Measurements from ENCODE around the gene ABCC10. TPM values are rescaled to one million over a fixed set of nuclear protein-coding genes. Genes with fewer than 3 reads are reported as not detected.
A peak's percentile ranks its signal among the peaks of the same experiment; 100 is the strongest.

ABCC10 gene
- total RNA-seq, 1 donor from 2014 or later: 11.7 TPM

DNA sequence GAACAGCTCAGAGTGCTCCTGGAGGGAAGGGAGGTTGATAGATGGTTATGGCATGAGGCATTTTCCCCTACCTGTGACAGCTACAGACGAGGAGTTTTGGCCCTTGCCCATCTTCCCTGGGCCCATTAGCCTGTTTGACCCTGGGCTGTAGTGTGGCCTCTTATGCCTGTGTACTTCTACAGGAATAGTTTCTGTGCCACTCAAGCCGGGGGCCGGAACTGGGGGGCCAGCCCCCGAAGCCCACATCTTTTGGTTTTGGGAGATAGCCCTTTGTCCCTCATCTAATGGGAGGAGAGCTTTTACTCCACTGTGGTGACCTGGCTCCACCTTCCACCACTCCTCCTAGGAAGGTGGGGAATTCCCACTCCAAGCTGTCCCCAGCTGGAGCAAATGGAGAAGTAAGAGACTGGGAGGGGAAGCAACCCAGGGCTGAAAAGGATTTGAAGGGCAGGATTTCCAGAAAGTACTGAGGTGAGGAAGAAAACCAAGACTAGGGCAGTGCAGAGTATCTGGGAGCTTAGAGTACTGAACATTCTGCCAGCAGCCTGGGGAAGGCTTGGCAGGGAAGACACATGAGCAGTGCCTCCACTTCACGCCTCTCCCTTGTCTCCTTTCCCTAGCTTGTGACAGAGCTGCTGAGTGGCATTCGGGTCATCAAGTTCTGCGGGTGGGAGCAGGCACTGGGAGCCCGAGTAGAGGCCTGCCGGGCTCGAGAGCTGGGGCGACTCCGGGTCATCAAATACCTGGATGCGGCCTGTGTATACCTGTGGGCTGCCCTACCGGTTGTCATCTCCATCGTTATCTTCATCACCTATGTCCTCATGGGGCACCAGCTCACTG is 6.9 kb downstream of the ABCC10 start:
- Histone ChIP-seq H3K27ac (replicated peaks) (peak overlapping the region; percentile 82), H3K4me3 (no peak overlapping the region), H3K4me1 (peaks cover 51% of the 10 kb centered on the region), H3K36me3 (peaks cover 27% of the 10 kb centered on the region), H3K27me3 (ENCODE audit: low read depth) (no peaks in the 10 kb centered on the region), H3K9me3 (replicated peaks) (no peaks in the 10 kb centered on the region)
- intact Hi-C loops (cut with micrococcal nuclease): no loop called here
- DNase-seq: peak; percentile 41
- TF ChIP-seq, protein P1, sequence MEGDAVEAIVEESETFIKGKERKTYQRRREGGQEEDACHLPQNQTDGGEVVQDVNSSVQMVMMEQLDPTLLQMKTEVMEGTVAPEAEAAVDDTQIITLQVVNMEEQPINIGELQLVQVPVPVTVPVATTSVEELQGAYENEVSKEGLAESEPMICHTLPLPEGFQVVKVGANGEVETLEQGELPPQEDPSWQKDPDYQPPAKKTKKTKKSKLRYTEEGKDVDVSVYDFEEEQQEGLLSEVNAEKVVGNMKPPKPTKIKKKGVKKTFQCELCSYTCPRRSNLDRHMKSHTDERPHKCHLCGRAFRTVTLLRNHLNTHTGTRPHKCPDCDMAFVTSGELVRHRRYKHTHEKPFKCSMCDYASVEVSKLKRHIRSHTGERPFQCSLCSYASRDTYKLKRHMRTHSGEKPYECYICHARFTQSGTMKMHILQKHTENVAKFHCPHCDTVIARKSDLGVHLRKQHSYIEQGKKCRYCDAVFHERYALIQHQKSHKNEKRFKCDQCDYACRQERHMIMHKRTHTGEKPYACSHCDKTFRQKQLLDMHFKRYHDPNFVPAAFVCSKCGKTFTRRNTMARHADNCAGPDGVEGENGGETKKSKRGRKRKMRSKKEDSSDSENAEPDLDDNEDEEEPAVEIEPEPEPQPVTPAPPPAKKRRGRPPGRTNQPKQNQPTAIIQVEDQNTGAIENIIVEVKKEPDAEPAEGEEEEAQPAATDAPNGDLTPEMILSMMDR (IDR thresholded peaks at IDR 0.05; ENCODE audit: borderline replicate concordance): no peak

DNA sequence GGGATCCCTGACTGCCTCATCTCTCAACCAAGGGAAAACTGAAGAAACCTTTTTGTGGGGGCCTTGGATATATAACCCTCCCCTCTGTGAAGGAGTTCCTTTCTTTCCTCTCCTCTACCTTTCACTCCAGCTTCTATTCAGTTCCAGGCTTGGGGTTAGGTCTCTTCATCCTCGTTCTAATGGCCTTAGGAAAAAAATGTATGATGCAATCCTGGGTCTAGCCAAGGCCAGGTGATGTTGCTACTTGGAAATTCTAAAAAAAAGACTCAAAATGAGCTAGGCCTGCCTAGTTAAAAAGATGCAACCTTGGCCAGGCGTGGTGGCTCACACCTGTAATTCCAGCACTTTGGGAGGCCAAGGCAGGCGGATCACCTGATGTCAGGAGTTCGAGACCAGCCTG is 7.6 kb downstream of the ABCC10 start:
- intact Hi-C loops (cut with micrococcal nuclease): no loop called here
- no peak overlapping the region for H3K4me3 ChIP-seq
- peaks cover 44% of the 10 kb centered on the region for H3K4me1 ChIP-seq
- TF ChIP-seq, protein P1 (IDR thresholded peaks at IDR 0.05; ENCODE audit: borderline replicate concordance): no peak
- H3K27ac ChIP-seq (replicated peaks): peak overlapping the region; percentile 82
- peaks cover 27% of the 10 kb centered on the region for H3K36me3 ChIP-seq
- no peaks in the 10 kb centered on the region for H3K27me3 ChIP-seq (ENCODE audit: low read depth)
- DNase-seq: no peak
- H3K9me3 ChIP-seq (replicated peaks): no peaks in the 10 kb centered on the region

DNA sequence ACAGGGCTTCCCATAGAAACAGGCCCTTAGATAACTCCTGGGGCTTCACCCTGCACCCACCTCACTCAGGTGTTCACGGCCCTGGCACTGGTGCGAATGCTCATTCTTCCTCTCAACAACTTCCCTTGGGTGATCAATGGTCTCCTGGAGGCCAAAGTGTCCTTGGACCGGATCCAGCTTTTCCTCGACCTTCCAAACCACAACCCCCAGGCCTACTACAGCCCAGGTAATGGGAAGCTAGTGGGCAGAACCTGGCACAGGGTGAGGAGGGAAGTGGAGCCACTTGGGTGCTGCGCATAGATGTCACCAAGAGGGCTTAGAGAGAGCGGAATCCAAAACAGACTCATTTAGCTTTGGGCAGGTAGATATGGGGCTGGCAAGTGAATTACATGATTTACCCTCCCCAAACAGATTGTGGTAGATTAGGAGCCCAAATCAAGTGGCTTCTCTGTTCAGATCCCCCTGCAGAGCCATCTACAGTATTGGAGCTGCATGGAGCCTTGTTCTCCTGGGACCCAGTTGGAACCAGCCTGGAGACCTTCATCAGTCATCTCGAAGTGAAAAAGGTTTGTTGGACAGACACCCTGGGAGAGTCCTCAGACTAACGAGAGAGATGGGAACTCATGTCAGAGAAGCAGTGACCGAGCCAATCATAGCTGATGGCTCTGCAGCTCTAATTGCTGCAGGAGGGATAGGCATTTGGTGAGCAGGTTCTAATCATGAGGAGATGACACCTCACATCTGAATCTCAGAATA is 8.5 kb downstream of the ABCC10 start:
- peaks cover 32% of the 10 kb centered on the region for H3K36me3 ChIP-seq
- peak overlapping the region; percentile 44 for H3K27ac ChIP-seq (replicated peaks)
- no peaks in the 10 kb centered on the region for H3K9me3 ChIP-seq (replicated peaks)
- intact Hi-C loops (cut with micrococcal nuclease): no loop called here
- TF ChIP-seq, protein P1 (IDR thresholded peaks at IDR 0.05; ENCODE audit: borderline replicate concordance): no peak
- peaks cover 40% of the 10 kb centered on the region for H3K4me1 ChIP-seq
- H3K4me3 ChIP-seq: no peak overlapping the region
- no peaks in the 10 kb centered on the region for H3K27me3 ChIP-seq (ENCODE audit: low read depth)
- no peak for DNase-seq

DNA sequence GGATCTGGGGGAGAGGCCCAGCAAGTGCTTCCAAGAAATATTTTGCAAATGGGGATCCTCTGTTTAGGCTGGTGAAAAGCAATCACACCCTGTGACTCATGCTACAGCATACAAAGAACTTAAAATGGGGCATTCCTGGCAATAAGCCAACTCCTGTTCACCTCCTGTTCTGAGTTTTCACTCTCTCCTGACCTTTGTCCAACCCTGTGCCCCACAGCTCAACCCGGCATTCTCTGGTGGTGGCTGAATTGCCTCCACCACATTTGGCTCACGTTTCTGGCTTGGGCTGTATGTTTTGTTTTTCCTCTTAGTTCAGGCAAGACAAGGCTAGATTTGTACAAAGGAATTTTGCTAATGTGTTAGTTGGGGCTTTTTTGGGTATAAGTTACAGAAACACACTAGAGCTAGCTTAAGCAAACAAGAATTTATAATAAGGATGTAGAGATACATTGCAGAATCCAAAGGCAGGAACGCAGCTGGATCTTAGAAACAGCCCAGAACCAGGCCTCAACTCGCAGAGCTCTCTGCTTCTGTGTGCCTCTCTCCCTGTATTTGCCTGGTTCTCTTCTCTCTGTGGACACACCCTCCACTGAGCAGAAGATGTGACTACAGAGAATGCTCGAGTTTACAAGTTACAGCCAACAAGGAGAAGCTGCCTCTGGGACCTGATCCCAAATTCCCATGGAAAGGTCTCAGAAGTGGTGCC is 9.4 kb downstream of the ABCC10 start:
- Histone ChIP-seq H3K27ac (replicated peaks) (peak overlapping the region; percentile 44), H3K36me3 (peaks cover 41% of the 10 kb centered on the region), H3K27me3 (ENCODE audit: low read depth) (no peaks in the 10 kb centered on the region), H3K4me1 (peaks cover 40% of the 10 kb centered on the region), H3K4me3 (no peak overlapping the region), H3K9me3 (replicated peaks) (no peaks in the 10 kb centered on the region)
- TF ChIP-seq, protein P1 (IDR thresholded peaks at IDR 0.05; ENCODE audit: borderline replicate concordance): no peak
- intact Hi-C loops (cut with micrococcal nuclease): no loop called here
- DNase-seq: no peak

DNA sequence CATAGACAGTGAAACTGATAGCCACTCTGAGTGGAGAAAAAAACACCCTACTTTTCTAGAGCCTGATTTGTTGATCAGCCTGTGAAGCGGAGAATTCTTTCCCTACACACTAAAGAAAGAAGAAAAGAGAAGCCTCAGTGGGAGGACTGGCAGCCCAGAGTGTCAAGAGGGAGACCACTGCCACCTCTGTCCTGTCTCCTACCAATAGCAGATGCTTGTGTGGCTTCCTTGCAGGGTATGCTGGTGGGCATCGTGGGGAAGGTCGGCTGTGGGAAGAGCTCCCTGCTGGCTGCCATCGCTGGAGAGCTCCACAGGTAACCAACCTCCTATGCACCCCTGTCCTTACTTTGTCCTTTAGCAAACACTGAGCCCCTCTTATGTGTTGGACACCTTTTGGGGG is 10.4 kb downstream of the ABCC10 start:
- Histone ChIP-seq H3K36me3 (peaks cover 41% of the 10 kb centered on the region), H3K4me1 (peaks cover 40% of the 10 kb centered on the region), H3K27me3 (ENCODE audit: low read depth) (no peaks in the 10 kb centered on the region), H3K27ac (replicated peaks) (no peak overlapping the region), H3K9me3 (replicated peaks) (no peaks in the 10 kb centered on the region), H3K4me3 (no peak overlapping the region)
- TF ChIP-seq, protein P1 (IDR thresholded peaks at IDR 0.05; ENCODE audit: borderline replicate concordance): no peak
- intact Hi-C loops (cut with micrococcal nuclease): no loop called here
- DNase-seq: no peak
